GM19467 (cell line): Measurements from ENCODE around the gene RUFY1.
A peak's percentile ranks its signal among the peaks of the same experiment; 100 is the strongest.
"Not testable (repeated sequence)": the region's sequence is repeated elsewhere in the genome, so short reads cannot be mapped to it uniquely, and the experiment has no call there.

Experiments used
- ATAC-seq: cut with Tn5 transposase; IDR thresholded peaks from one replicate; pipeline ENCODE4 v1.9.1; 2021; ENCODE audit warnings: mild to moderate bottlenecking, moderate library complexity; ENCODE audit not compliant: unreplicated experiment

RUFY1 gene

DNA sequence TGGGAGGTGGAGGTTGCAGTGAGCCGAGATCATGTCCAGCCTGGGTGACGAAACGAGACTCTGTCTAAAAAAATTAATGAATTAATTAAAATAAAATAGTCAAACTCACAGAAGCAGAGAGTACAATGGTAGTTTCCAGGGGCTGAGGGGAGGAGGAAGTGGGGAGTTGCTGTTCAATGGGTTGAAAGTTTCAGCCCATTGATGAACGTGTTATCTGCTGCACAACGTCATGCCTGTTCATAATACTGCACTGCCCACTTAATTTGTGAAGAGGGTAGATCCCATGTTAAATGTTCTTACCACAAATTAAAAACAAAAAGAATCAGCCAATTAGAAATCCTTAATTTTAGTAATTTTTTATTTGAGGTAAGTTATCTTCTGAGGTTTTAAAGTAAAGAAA lies 16.4 kb upstream of the RUFY1 start:
- ATAC-seq = no peak

DNA sequence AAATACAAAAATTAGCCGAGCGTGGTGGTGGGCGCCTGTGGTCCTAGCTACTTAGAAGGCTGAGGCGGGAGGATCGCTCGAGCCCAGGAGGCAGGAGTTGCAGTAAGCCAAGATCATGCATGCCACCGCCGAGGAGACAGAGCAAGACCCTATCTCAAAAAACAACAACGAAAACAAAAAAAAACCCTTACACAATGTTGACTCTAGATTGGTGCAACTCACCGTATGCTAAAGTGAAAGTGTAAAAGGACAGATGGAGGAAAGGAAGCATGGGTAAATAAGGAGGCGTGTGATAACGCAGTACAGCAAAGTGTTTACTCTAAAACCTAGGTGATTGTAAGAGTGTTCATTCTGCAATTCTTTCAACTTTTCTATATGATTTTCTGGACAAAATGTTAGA lies 15.9 kb upstream of the RUFY1 start:
- peak; percentile 50 for ATAC-seq

DNA sequence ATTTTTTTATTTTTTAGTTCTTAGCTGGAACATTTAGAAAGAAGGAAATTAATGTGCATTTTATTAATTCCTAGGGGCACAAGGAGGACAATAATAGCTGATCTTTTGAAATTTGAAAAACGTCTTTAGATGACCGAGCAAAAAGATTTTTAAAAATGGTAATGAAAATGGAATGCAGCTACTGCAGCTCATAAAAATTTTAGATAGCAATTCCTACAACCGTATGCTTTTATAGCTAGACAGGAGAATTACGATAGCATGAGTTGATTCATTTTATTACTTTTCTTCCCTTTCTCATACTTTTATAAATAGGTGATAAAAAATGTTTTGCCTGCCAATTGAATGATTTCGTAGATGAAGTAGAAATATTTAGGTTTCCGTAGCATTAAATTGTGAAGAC lies 13.7 kb upstream of the RUFY1 start:
- no peak for ATAC-seq

DNA sequence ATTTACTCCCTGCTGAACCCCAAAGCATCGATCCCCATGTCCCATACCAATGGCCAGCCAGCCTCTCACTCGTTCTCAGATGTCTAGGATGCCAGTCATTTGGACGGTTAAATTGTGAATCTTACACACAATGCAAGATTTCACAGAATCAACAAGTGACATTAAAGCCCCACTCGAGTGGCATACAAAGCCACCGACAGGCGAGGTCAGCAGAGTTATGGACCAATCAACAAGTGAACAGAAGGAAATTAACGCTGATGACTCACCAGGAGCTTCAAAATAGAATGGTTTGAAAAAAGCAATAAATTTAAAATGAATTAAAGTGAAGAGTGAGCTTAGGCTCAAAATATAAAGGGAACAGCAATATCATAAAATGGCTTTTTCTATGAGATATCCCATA lies 8.2 kb upstream of the RUFY1 start:
- no peak for ATAC-seq

DNA sequence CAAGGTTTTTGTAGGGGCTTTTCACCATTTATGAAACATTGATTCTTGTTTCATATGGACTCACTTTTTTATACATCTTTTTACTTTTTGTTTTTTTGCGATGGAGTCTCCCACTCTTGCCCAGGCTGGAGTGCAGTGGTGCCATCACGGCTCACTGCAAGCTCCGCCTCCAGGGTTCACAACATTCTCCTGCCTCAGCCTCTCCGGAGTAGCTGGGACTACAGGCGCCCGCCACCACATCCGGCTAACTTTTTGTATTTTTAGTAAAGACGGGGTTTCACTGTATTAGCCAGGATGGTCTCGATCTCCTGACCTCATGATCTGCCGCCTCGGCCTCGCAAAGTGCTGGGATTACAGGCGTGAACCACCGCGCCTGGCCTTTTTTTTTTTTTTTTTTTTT lies 7.1 kb upstream of the RUFY1 start:
- not testable (repeated sequence) for ATAC-seq

DNA sequence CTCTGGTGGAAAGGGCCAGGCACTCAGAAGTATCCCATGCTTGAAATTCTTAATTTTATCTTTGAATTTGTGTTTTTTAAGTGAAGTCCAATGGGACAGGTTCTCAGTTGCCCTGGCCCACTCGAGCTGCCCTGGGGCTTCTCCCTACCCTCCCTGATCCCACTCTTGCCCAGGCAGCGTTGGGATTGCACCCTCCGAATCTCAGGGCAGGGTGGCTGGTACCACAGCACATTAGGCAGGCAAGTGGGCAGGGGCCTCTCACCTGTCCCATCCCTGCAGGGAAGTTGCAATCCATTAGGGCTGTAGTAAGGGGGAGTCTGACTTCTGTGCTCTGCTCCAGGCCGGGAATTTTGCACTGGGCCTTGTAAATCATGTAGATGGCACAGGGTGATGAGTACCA lies 2.7 kb downstream of the RUFY1 start:
- ATAC-seq = no peak

DNA sequence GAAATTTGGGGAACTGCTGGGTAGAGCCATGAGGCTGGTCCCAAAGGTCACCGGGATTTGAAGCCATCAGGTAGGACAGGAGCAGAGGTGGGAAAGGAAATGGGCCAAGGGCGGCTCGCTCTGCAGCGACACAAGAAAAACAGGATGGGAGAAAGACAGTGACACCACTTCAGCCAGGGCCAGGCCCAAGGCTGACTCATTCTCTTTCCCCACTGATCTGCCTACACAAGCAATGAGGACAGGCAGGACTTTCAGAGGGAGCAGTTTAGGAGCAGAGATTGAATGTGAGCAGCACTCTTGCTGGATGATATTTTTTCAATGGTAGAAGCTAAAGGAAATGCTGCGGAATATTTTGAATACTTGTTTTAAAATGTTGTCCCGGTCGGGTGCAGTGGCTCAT lies 3.5 kb downstream of the RUFY1 start:
- ATAC-seq = no peak

DNA sequence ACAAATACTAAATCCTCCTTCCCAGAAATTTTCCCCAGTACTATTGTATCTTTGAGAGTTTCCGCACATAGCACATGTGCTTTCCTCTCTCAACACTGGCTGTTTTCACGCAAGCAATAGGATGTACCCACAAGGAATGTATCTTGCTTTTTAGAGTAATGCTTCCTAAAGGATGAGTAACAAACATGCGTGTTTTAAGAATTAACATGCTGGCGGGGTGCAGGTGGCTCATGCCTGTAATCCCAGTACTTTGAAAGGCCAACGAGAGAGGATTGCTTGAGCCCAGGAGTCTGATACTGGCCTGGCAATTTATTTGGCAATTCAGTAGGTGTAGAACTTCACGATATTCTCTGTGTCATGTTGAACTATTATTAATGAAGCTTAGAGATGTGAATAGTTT lies 4.6 kb downstream of the RUFY1 start:
- no peak for ATAC-seq

DNA sequence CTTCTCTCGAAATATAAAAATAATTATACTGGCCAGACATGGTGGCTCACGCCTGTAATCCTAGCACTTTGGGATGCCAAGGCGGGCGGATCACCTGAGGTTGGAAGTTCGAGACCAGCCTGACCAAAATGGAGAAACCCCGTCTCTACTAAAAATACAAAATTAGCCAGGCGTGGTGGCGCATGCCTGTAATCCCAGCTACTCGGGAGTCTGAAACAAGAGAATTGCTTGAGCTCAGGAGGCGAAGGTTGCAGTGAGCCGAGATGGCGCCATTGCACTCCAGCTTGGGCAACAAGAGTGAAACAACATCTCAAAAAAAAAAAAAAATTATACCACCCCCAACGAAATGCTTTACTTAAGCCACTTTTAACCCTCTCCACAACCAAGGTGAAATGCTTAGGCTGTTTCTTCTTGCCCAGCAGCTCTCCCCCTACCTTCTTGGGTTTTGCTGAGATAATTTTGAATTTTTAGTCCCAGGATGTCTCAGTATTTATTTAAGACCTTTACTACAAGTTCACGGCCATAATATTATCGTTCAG lies 8.0 kb downstream of the RUFY1 start:
- not testable (repeated sequence) for ATAC-seq

DNA sequence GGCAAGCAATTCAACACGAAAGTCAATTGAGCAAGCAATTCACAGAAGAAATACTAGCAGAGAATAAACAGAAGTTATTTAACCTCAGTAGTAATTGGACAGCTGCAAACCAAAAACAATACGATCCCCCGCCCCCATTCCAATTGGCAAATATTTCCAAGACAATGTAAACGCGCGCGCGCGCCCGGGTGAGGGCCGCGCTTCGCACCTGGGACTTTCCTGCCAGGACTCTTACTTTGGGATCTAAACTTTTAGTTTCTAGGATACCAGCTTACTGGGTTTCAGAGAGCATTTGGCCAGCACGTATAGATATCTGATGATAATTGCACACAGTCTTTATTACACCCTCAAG lies 8.6 kb downstream of the RUFY1 start:
- ATAC-seq = no peak

DNA sequence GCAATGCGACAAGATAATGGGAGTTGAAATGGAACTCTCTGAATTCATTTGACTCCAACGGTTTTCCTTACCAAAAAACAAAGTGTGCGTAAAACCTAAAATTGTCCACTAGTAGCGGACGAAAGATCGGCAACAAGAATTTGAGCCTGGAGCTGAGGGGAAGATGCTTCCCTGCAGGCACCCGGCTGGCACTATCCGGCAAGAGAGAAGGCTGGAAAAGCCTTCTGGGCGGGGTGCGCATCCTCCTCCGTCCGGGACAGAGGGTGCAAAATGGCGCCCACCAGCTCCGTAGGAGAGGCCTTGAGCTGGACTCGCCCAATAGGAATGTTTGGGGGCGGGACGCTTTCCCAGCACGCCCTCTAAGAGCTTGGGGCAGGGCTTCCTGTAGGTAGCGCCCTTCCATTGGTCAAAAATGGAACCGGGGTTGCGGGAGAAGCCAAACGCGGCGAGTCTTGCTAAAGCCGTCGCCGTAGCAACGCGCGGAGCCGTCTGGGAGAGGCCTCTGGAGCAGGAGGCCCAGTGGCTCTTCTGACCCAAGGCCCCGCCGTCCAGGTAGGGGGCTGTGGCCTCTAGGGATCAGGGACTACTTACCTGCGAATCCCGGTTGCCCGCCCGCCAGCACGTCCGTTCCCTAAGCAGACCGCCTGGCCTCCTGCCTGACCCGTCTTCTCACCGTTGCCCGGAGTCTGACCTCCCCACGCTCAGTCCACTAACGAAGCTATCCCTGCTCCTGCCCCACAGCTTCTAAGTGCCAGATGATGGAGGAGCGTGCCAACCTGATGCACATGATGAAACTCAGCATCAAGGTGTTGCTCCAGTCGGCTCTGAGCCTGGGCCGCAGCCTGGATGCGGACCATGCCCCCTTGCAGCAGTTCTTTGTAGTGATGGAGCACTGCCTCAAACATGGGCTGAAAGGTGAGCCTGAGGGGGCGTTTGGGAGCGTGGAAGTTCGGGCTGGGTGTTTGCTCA lies 9.2 kb downstream of the RUFY1 start:
- peak; percentile 99 for ATAC-seq

DNA sequence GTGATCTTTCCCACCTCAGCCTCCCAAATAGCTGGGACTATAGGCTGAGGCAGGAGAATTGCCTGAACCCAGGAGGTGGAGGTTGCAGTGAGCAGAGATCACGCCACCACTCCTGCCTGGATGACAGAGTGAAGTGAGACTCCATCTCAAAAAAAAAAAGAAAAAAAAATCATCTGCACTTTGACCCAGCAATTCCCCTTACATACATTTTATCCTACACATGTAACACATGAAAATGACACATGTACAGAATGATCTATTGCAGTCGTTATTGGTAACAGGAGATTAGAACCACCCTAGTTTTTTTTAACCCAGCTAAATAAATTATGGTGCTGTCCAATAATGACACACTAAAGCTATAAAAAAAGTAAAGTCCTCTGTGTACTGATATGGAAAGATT lies 14.2 kb downstream of the RUFY1 start:
- ATAC-seq = no peak

DNA sequence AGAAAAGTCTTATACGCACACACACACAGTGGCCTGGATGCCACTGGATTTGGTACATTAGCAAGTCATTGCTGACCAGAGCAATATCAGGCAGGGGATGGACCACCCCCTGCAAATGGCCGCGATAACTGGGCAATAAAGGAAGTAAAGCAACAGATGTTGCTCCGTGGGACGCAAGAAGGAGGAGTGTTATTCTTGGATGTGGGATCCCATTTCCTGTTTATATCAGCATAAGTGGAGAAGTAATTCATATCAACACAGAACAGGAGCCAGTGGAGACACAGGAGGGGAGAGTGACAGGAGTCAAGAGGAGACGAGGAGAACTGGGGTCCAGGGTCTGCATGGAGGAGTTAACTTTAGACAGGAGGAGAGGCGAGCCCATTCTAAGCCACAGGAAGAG lies 18.4 kb downstream of the RUFY1 start:
- no peak for ATAC-seq

DNA sequence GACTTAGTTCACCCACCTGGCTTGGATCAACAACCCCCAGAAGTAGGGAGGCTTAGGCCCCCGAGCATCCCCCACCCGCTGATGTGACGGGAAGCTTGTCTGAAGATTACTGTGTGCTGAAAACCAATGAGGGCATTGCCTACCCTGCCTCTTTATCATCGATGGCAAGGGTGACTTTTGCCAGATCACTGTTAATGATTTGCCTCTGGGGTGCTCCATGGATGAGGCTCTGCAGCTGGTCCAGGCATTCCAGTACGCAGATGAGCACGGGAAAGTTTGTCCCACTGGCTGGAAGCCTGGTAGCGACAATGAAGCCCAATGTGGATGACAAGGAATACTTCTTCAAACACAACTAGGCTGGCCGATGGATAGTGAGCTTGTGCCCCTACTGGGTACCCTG lies 22.0 kb downstream of the RUFY1 start:
- no peak for ATAC-seq

DNA sequence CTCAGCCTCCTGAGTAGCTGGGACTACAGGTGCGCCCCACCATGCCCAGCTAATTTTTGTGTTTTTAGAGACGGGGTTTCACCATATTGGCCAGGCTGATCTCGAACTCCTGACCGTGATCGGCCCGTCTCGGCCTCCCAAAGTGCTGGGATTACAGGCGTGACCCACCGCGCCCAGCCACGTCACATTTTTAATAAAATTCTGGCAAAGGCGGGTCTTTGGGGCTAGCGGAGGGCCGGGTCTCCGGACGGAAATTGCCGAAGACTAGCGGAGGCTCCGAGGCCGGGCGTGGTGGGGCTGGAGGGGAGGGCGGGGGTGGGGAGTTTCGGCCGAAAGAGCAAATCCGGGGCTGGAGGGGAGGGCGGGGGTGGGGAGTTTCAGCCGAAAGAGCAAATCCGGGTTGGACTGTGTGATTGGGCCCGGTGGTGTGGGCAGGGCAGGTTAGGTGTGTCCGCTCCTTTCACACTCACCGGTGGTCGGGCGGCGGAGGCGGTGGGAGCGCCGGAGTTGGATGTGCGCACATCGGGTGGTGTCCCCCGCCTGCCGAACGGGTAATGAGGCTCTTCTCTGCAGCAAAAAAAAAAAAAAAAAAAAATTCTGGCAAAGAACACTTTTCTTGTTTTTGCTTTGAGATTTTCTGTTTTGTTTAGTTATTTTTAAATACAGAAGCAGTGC lies 27.1 kb downstream of the RUFY1 start:
- ATAC-seq = no peak

DNA sequence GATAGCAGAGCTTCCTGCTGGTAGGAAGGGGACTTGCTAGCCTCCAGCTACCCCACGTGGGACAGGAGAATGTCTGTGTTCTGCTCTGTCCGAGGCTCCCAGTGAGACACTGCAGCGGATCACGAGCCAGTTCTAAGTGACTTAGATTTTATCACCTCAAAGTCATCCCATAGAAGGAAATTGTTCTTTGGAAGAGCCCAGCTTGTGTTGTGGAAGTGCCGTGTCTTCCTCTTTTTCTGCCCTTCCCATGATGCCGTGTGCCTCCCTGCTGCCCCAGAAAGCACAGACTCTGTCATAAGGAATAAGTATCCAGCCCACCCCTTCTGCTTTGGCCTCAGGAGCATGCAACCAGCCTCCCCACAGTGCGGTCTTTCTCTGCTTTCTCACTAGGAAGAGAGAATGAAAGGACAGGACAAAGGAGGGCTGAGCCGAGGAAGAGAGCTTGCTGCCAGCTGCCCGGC lies 35.6 kb downstream of the RUFY1 start:
- no peak for ATAC-seq

DNA sequence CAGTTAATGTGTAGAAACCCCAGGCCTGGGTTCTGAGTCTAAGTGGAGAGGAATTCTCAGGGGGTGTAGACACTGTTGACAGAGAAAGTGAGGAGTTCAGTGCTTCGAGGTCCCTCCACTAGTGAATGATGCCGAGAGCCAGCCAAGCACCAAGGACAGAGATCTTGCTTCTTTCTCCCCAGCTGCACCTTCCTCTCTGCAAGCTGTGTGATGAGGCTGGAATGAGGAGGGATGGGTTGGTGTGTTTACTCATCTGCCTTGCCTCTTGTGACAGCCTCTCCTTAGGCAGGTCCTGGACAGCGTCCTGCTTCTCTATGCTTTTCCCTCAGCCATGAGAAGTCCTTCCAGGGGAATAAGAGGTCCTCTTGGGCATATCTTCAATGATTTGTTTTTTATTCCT lies 37.8 kb downstream of the RUFY1 start:
- ATAC-seq = no peak

DNA sequence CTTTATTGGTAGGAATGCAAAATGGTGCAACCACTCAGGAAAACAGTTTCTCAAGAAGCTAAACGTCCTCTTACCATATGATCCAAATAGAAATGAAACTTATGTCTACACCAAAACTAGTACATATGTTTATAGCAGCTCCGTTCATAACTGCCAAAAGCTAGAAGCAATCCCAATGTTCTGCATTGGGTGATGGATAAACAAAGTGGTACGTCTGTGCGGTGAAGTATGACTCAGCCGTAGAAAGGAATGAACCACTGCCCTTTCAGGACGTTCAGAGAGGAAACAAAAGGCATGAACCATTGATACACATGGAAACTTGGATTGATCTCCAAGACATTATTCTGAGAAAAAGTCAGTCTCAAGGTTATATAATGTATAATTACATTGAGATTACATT lies 45.6 kb downstream of the RUFY1 start:
- ATAC-seq = no peak

DNA sequence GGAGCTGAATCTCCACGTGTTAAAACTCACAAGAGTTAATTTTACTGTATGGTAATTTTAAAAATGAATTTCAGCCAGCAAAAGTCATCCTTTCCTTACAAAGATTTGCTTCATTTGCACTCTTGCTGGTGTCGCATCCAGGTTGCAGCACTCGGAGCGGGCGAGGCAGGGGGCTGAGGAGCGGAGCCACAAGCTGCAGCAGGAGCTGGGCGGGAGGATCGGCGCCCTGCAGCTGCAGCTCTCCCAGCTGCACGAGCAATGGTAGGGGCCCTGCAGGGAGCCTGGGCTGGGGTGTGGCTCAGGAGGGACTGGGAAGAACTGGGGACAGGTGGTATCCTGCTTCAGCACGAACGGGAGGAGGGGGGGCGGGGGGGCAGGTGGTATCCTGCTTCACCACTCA lies 46.1 kb downstream of the RUFY1 start:
- no peak for ATAC-seq

DNA sequence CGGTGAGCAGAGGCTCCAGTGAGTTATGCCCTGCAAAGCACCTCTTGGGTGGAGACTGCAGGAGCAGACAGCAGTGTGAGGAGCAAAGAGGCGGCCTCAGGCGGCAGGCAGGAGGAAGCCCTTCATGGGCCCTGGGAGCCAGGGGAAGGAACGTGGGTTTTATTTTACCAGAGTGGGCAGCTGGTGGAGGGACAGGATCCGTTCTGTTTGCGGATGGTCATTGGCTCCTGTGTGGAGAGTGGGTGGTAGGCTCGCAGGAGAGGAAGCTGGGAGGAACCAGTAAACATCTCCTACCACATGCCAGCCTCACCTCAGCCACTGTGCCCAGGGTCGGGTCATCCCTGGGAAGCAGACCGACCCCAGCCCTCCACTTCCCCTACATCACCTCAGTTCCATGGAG lies 48.7 kb downstream of the RUFY1 start:
- no peak for ATAC-seq

DNA sequence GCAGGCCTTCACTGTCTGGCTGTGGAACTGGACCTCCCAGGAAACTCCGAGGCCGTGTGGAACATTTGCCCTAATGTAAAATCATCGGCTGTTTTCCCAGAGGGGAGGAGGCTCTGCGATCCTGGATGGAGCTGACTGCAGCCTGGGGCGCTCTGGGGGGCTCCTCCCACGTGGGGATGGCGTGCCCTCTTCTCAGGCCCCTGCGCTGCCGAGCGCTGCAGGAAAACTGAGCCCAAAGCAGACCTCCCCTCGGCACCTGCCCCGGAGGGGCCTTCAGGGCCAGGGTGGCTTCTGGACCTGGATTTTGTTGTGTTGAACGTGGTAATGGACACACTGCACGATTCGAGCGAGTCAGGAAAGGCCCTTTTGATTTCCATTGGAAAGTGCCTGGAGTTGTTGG lies 49.2 kb downstream of the RUFY1 start:
- no peak for ATAC-seq

DNA sequence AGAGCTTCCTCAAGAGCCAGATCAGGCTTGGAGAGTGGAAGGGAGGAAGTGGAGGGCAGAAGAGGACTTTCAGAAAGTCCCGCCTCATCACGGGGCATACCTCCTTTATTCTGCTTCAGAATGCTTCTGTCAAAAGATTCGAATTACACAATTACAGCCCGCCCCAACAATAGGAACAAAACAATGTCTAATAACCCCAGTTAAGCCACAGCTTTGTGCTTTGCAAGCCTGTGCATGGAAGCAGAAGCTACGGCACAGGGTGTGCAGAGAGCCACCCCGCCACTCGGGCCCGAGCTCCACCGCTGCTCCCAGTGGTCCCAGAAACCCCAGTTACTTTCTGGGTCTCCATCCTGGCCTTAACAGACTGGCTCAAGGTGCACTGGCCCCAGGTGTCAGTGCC lies 49.6 kb downstream of the RUFY1 start:
- ATAC-seq = no peak
